Activated B cell treated with CpG ODN at 0.5 μM for 24 hours (primary cell): ENCODE data around the gene HAGH. TPM values are rescaled to one million over a fixed set of nuclear protein-coding genes. Genes with fewer than 3 reads are reported as not detected.
"Not testable (repeated sequence)": the region's sequence is repeated elsewhere in the genome, so short reads cannot be mapped to it uniquely, and the experiment has no call there.

Experiments used
- ATAC-seq: fragments of 200-7000 bp; cut with Tn5 transposase; one replicate; pipeline ENCODE4 v1.10.0; 2021; ENCODE audit warnings: low read depth, mild to moderate bottlenecking, moderate library complexity
- CTCF ChIA-PET: fragments of 350-600 bp; sonication (Branson Sonifier 250); formaldehyde crosslinking; loops from one replicate; lab custom pipeline; 2021; ENCODE audit warnings: antibody characterized with exemption; lab: Charles Lee
- POLR2A ChIA-PET: fragments of 350-600 bp; sonication (Branson Sonifier 250); formaldehyde crosslinking; loops from one replicate; lab custom pipeline; 2021; ENCODE audit warnings: antibody characterized with exemption; lab: Charles Lee
- DNase-seq: peaks from one replicate; pipeline ENCODE4 v3.0.0; 2022
- H3K27ac Mint-ChIP-seq: one replicate; pipeline ENCODE4 v1.8.0; 2020; ENCODE audit warnings: mixed read lengths
- H3K27me3 Mint-ChIP-seq: one replicate; pipeline ENCODE4 v1.8.0; 2021; ENCODE audit warnings: mixed read lengths
- H3K36me3 Mint-ChIP-seq: one replicate; pipeline ENCODE4 v1.8.0; 2021; ENCODE audit warnings: low read depth, mixed read lengths
- H3K4me1 Mint-ChIP-seq: one replicate; pipeline ENCODE4 v1.8.0; 2021; ENCODE audit warnings: mixed read lengths
- H3K4me3 Mint-ChIP-seq: one replicate; pipeline ENCODE4 v1.8.0; 2020; ENCODE audit warnings: mild to moderate bottlenecking, mixed read lengths
- H3K9me3 Mint-ChIP-seq: one replicate; pipeline ENCODE4 v1.8.0; 2020; ENCODE audit warnings: mixed read lengths
- intact Hi-C: fragments of 100-400 bp; cut with micrococcal nuclease; formaldehyde crosslinking; loops from one replicate; pipeline ENCODE4 v1.15.1; 2024
- total RNA-seq: library from RNA; stranded (reverse); gene quantifications from 2 replicates; pipeline ENCODE4 v1.2.3, GENCODE V29; 2022
- TF ChIP-seq, protein P1 (sequence below): fragments of 200-600 bp; IDR thresholded peaks from one replicate; pipeline ENCODE4 v1.8.0; 2022; ENCODE audit warnings: antibody characterized with exemption, mild to moderate bottlenecking

The HAGH gene
- total RNA-seq, result 19.0 and 19.5 TPM in 2 replicates

DNA sequence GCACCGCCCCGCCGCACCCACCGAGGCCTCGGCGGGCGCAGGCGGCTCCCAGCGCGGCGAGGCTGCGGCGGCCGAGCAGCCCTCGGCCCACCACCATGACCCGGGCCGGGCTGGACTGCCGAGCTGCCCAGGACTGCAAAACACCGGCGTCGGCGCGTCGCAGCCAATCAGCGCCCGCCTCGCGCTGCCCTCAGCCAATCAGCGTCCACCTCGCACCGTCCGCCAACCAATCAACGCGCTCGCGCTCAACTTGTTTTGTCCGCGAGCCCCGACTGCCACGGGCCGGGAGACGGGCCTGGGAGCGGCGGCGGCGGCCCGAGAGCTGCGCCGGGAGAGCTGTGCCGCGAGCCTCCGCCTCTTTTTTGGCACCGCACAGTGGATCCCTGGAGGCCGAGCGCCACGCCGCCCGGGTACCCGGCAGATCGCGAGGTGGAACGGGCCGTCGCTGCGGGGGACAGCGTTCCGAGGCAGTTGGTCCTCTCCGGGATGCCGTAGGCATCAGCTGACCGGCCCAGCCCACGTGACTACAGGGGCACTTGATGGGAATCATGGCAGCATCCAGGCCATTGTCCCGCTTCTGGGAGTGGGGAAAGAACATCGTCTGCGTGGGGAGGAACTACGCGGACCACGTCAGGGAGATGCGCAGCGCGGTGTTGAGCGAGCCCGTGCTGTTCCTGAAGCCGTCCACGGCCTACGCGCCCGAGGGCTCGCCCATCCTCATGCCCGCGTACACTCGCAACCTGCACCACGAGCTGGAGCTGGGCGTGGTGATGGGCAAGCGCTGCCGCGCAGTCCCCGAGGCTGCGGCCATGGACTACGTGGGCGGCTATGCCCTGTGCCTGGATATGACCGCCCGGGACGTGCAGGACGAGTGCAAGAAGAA, at the start of gene HAGH, which contains the start of gene FAHD1:
HAGH (minus strand) TSS at position 135 of the 883 bp plus-strand sequence; CDS start at position 97, 38 bp downstream.
FAHD1 (plus strand) TSS at position 516 of the 883 bp plus-strand sequence; CDS start at position 549, 33 bp downstream.
- Mint-ChIP-seq H3K9me3 (no peaks in the 10 kb centered on the region), H3K4me1 (peaks cover 39% of the 10 kb centered on the region), H3K36me3 (peaks cover 12% of the 10 kb centered on the region), H3K27ac (peak within 1 kb of the TSS; percentile 91), H3K4me3 (peak within 1 kb of the TSS; percentile 94), H3K27me3 (no peaks in the 10 kb centered on the region)
- TF ChIP-seq, protein P1, sequence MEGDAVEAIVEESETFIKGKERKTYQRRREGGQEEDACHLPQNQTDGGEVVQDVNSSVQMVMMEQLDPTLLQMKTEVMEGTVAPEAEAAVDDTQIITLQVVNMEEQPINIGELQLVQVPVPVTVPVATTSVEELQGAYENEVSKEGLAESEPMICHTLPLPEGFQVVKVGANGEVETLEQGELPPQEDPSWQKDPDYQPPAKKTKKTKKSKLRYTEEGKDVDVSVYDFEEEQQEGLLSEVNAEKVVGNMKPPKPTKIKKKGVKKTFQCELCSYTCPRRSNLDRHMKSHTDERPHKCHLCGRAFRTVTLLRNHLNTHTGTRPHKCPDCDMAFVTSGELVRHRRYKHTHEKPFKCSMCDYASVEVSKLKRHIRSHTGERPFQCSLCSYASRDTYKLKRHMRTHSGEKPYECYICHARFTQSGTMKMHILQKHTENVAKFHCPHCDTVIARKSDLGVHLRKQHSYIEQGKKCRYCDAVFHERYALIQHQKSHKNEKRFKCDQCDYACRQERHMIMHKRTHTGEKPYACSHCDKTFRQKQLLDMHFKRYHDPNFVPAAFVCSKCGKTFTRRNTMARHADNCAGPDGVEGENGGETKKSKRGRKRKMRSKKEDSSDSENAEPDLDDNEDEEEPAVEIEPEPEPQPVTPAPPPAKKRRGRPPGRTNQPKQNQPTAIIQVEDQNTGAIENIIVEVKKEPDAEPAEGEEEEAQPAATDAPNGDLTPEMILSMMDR, result no peak
- ATAC-seq (peak; percentile 88), DNase-seq (peak; percentile 95)
- POLR2A ChIA-PET, result interaction anchor here (0.5 to 2.3 kb wide), 13 partner anchors 11 to 1200 kb away, joined by 3 to 20 read pairs (median 5); partner anchors contain the start of genes EME2, MAPK8IP3, MRPS34 and MSRB1
- intact Hi-C loops, result loop anchor here (1.0 to 2.0 kb wide), 4 partner anchors 45 to 214 kb away; partner anchors contain the start of genes CRAMP1, IFT140, MAPK8IP3 and MRPS34
- CTCF ChIA-PET, result interaction anchor here (1.6 kb wide), 1 partner anchor 44 kb away, joined by 3 read pairs; the partner anchor contains the start of gene NUBP2

DNA sequence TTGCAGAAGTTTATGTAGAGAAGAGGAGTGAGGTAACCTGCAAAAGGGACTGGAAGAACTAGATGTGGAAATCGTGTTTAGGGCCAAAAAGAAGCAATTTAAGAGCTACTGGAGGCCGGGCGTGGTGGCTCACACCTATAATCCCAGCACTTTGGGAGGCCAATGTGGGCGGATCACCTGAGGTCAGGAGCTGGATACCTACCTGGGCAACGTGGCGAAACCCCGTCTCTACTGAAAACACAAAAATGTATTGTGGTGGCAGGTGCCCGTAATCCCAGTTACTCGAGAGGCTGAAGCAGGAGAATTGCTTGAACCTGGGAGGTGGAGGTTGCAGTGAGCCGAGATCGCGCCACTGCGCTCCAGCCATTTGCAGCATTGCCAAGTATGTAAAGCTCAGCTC, 49.4 kb upstream of the HAGH start:
- ATAC-seq, intact Hi-C loops, H3K36me3 Mint-ChIP-seq, H3K27ac Mint-ChIP-seq, POLR2A ChIA-PET, DNase-seq, H3K9me3 Mint-ChIP-seq, CTCF ChIA-PET, H3K4me3 Mint-ChIP-seq, H3K4me1 Mint-ChIP-seq: not testable (repeated sequence)
- peaks cover 25% of the 10 kb centered on the region for H3K27me3 Mint-ChIP-seq

DNA sequence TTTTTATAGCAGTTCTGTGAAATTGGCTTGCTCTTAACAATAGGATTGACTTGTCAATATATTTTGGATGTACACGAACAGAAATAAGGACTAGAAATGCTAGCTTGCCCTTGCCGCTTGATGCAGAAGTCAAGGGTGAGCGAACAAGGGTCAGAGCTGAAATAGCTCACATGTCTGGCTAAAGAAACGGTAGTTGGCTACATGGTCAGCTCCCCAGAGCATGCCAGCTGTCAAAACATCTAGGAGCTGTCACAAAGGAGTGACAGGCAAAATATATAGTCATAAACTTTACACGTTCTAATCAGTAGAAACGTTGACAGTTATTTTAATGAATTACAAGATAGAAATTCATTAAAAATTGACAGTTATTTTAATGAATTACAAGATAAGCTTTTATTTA, 48.2 kb upstream of the HAGH start:
- H3K36me3 Mint-ChIP-seq, result no peaks in the 10 kb centered on the region
- TF ChIP-seq, protein P1, result no peak
- no peaks in the 10 kb centered on the region for H3K9me3 Mint-ChIP-seq
- POLR2A ChIA-PET, result no interaction called here
- no peak overlapping the region for H3K4me3 Mint-ChIP-seq
- DNase-seq (no peak), ATAC-seq (no peak)
- CTCF ChIA-PET, result no interaction called here
- intact Hi-C loops, result no loop called here
- H3K27me3 Mint-ChIP-seq, result peaks cover 25% of the 10 kb centered on the region
- peaks cover 5% of the 10 kb centered on the region for H3K4me1 Mint-ChIP-seq
- no peak overlapping the region for H3K27ac Mint-ChIP-seq

DNA sequence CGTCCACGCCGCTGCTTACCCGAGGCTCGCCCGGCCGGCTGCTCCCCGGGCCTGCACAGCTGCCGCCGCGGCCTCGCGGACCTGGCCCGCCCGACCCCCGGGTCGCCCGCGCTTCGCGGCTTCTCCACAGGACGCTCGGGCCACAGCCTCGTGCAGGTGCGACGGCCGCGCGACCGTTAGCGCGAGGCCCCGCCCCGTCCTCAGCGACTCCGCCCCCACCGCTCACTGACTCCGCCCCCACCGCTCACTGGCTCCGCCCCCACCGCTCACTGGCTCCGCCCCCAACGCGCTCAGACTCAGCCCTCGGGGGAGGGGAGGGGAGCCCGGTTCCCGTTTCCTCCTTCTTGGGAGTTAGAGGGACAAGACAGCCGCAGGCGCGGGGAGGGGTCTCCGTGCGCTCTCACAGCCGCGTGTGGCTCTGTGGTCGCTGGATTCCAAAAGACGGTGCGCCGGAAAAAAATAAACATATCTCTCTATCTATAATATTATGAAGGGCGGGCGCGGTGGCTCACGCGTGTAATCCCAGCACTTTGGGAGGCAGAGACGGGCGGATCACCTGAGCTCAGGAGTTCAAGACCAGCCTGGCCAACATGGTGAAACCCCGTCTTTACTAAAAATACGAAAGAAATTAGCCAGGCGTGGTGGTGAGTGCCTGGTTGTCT, 45.5 kb upstream of the HAGH start, which contains the start of gene MEIOB:
MEIOB (minus strand) TSS at position 191 of the 662 bp plus-strand sequence. CDS start 3,989 bp downstream, outside the sequence.
- H3K36me3 Mint-ChIP-seq, result no peaks in the 10 kb centered on the region
- no peaks in the 10 kb centered on the region for H3K9me3 Mint-ChIP-seq
- peaks cover 5% of the 10 kb centered on the region for H3K4me1 Mint-ChIP-seq
- POLR2A ChIA-PET, result interaction anchor here (0.7 kb wide), 1 partner anchor 598 kb away, joined by 3 read pairs; no protein-coding TSS in a partner anchor
- CTCF ChIA-PET, result no interaction called here
- intact Hi-C loops, result no loop called here
- DNase-seq (no peak), ATAC-seq (peak; percentile 66)
- H3K27ac Mint-ChIP-seq, result no peak within 1 kb of the TSS
- H3K27me3 Mint-ChIP-seq, result peaks cover 11% of the 10 kb centered on the region
- no peak within 1 kb of the TSS for H3K4me3 Mint-ChIP-seq
- TF ChIP-seq, protein P1, result no peak

DNA sequence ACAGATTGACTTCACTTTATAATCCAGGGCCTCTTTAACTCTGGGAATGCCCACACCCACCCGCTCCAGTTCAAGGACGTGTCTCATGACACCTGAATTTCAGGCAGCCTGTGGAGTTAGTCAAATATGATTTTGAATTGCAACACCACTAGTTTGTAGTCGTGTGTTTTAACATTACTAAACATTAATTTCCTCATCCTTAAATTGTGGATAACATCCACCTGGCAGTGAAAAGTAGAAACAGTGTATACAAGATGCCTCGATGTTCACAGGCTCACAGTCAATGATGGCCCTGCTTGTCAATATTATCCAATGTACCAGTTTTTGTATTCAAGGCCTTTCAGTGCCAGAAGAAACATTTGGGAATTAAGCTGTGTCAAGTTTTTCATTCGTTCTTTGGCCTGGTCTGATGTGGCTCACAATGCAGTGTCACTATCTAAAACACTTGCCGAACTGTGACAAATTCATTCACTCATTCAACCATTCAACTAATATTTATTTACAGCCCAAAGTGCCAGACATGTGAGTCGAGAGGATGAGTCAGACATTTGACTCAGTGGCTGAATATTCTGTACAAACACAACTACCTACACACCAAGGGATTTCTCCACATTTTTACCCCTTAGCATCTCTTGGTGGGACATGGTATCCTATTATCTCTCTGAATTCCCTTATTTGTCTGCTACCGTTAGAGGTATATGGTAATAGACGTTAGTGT, 43.9 kb upstream of the HAGH start:
- Mint-ChIP-seq H3K4me3 (no peak overlapping the region), H3K27me3 (peaks cover 8% of the 10 kb centered on the region), H3K4me1 (peaks cover 5% of the 10 kb centered on the region), H3K9me3 (no peaks in the 10 kb centered on the region), H3K27ac (no peak overlapping the region), H3K36me3 (no peaks in the 10 kb centered on the region)
- ChIA-PET CTCF (no interaction called here), POLR2A (no interaction called here)
- TF ChIP-seq, protein P1, result no peak
- intact Hi-C loops, result no loop called here
- no peak for DNase-seq
- ATAC-seq, result no peak
